ENCODE data around the gene EIF4H.
"Not testable (repeated sequence)": the region's sequence is repeated elsewhere in the genome, so short reads cannot be mapped to it uniquely, and the experiment has no call there.

Gene EIF4H

GRCh38 chr7:74173866-74174605, at the start of gene EIF4H:
Gene EIF4H, plus strand, starts transcription at chr7:74174356. Its CDS starts 28 bp downstream, at chr7:74174384.
- peak; percentile 87 for DNase-seq (ENCODE audit: low spot score)

DNA sequence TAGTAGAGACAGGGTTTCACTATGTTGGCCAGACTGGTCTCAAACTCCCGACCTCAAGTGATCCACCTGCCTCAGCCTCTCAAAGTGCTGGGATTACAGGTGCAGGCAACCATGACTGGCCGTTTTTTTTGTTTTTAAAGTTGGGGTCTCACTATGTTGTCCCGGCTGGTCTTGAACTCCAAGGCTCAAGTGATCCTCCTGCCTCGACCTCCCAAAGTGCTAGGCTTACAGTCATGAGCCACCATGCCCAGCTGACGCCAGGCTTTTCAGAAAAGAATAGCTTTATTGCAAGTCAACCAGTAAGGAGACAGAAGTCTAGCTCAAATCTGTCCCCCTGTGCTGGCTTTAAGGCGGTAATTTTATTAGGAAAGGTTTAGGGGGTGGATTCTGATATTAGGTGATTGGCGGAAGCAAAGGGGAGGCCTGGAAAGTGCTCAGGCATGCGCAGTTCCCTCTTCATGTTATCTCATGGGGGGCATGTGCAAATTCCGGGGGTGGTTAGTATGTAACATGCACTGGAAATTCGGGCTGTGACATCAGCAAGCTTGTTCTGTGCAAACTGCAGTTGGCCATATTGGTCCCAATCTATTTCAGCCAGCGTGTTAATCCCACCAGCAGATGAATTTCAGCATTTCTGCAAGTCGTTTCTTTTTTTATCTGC, 47.8 kb upstream of the EIF4H start:
- no peak for DNase-seq (ENCODE audit: low spot score)

DNA sequence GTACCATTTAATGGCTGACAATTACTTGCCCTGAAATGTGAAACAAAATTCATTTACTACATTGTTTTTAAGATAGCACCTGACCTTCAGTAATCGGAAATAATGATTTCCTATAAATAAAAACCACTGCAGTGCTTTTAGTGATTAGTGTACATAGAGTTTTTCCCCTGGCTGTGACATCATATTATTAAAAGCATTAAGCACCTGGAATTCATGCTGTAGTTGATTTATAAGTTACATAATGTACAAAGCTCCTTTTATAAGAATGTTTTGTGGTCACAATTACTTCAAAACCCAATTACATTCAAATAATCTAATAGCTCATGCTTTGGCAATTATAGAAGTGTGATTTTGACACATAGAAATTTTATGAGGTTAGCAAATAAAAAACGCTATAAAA, 44.3 kb upstream of the EIF4H start:
- DNase-seq (ENCODE audit: low spot score) = no peak

DNA sequence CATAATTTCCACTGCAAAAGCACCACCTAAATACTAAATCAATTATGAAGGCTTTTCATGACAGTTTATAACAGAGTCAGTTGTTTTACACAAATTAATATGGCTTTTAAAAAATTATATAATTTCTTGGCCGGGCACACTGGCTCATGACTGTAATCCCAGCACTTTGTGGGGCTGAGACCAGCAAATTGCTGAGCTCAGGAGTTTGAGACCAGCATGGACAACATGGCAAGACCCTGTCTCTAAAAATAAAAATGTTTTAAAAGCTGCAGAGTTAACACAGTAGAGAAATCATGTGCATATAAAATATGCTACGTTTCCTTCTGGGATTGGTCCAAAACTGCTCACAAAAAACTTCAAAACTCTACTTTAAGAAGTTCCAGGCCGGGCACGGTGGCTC, 43.6 kb upstream of the EIF4H start:
- DNase-seq (ENCODE audit: low spot score) = no peak

DNA sequence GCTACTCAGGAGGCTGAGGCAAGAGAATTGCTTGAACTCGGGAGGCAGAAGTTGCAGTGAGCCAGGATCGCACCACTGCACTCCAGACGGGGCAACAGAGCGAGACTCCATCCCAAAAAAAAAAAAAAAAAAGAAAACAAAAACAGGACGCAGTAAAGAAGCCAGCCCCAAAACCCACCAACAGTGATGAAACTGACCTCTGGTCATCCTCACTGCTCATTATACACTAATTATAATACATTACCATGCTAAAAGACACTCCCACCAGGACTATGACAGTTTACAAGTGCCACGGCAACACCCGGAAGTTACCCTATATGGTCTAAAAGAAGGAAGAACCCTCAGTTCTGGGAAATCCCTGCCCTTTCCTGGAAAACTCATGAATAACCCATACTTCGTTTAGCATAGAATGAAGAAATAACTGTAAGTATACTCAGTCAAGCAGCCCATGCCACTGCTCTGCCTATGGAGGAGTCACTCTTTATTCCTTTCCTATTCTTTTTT, 40.0 kb upstream of the EIF4H start:
- no peak for DNase-seq (ENCODE audit: low spot score)

- DNase-seq (ENCODE audit: low spot score) = no peak
These were observed 35.8 kb upstream of the EIF4H start for GRCh38 chr7:74138334-74138867.

DNA sequence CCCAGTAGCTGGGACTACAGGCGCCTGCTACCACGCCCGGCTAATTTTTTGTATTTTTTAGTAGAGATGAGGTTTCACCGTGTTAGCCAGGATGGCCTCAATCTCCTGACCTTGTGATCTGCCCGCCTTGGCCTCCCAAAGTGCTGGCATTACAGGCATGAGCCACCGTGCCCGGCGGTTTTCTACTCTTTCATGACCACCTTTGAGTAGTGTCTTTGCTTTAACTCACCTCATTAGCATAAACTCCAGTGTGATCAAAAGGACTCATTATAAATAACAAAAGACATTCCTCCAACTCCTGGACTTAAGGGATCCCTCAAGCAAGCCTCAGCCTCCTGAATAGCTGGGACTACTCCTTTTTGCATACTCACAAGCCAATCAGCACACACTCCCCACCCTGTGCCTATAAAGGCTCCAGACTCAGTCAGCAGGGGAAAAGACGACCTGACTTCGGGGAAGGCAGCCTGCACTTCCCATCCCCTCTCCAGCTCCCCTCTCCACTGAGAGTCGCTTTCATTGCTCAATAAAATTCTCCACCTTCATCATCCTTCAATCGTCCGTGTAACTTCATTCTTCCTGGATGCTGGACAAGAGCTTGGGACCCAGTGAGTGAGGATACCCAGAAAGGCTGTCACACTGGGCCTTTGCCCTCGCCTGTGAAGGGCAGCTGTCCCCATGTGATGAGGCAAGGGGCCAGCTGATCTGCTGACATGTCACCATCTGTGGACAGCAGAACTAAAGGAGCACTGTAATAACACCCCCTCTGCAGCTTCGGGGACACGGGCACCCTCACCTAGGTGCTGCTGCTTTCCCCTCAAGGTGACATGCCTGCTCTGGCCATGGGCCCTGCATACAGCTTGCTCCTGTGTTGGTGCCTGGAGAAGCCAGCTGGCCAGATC, 35.0 kb upstream of the EIF4H start:
- DNase-seq (ENCODE audit: low spot score) = no peak

DNA sequence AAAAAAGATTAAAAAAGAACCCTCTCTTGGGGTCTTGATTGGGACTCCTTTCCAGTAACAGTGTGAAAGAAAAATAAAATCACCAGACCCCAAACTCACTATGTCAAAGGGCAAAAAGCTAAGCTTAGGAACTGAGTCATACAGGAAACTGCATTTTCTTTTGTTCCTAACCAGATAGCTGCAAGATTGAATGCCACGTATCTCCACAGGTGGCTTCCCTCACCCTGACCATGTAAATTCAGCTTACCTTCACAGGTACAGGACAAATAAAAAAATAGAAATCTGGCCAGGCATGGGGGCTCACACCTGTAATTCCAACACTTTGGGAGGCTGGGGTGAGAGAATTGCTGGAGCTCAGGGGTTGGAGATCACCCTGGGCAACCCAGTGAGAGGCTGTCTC, 32.5 kb upstream of the EIF4H start:
- no peak for DNase-seq (ENCODE audit: low spot score)

- DNase-seq (ENCODE audit: low spot score) = no peak
These were observed 30.8 kb upstream of the EIF4H start for GRCh38 chr7:74143383-74143782.

- no peak for DNase-seq (ENCODE audit: low spot score)
These were observed 25.7 kb upstream of the EIF4H start for GRCh38 chr7:74148491-74148890.

GRCh38 chr7:74149071-74149470, 25.1 kb upstream of the EIF4H start:
- no peak for DNase-seq (ENCODE audit: low spot score)

- no peak for DNase-seq (ENCODE audit: low spot score)
These were observed 24.6 kb upstream of the EIF4H start for GRCh38 chr7:74149603-74150002.

GRCh38 chr7:74153736-74154135, 20.4 kb upstream of the EIF4H start:
- DNase-seq (ENCODE audit: low spot score) = no peak

- DNase-seq (ENCODE audit: low spot score) = no peak
These were observed 18.3 kb upstream of the EIF4H start for GRCh38 chr7:74155810-74156395.

DNA sequence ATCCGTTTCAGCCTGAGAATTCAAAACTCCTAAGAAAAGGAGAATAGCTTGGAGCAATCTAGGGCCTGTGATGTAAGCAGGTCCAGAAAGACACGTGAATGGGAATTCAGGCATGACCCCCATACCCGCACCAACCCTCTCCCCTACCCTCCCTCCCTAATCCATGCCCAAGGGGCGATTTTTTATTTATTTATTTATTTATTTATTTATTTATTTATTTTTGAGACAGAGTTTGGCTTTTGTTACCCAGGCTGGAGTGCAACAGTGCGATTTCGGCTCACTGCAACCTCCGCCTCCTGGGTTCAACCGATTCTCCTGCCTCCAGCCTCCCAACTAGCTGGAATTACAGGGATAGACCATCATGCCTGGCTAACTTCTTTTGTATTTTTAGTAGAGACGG, 16.6 kb upstream of the EIF4H start:
- no peak for DNase-seq (ENCODE audit: low spot score)

GRCh38 chr7:74164985-74165456, 9.1 kb upstream of the EIF4H start:
- peak; percentile 53 for DNase-seq (ENCODE audit: low spot score)

- no peak for DNase-seq (ENCODE audit: low spot score)
These were observed 8.1 kb upstream of the EIF4H start for GRCh38 chr7:74165867-74166593.

DNA sequence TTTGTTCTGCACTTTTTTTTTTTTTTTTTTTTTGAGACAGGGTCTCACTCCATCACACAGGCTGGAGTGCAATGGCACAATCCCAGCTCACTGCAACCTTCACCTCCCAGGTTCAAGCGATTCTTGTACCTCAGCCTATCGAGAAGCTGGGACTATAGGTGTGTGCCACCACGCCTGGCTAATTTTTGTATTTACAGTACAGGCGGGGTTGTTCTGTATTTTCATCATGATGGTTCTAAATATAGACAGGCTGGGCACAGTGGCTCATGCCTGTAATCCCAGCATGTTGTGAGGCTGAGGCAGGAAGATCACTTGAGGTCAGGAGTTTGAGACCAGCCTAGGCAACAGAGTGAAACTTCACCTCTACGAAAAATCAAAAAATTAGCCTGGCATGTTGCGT, 6.8 kb upstream of the EIF4H start:
- not testable (repeated sequence) for DNase-seq (ENCODE audit: low spot score)

GRCh38 chr7:74173074-74173473, 1.1 kb upstream of the EIF4H start:
- DNase-seq (ENCODE audit: low spot score) = peak; percentile 20

DNA sequence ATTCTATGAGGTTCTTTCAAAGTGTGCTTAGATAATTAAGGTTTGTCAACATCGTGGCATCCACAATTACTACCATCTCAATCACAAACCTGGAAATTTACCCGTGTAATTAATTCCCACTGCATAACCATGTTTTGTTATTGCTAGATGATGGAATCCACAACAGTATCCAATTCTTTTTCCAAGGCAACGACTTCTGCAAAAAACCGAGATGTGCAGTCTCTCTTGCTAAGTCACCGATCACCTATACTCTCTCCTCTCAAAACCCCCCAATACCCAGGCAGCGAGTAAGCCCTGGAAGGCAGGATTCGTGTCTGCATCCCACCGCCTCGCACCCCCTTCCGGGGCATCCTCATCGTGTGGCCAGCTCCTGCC, 678 bp upstream of the EIF4H start:
- DNase-seq (ENCODE audit: low spot score) = no peak

DNA sequence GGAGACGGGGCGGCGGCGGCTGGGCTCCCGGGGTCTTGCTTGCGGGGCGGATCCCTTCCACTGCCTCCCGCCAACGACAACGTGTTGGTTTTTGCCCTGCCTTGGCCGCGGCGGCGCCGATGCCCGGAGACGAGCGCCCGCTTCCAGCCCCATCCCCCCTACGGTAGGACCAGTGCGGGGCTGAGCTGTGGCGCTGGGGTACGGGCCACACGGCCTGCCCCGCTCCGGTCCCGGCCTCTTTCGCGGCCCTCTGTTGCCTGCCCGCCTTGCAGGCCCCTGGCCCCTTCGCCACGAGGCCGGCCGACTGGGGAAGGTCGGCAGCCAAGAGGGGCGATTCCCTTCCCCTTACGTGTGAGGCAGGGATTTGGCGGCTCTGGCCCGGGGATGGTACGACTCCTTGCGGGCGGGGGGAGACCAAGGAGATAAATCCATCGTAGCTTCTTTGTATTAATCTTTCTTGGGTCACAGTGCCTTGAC, 488 bp downstream of the EIF4H start:
- no peak for DNase-seq (ENCODE audit: low spot score)
